HG03066 (cell line): ENCODE measurements around the gene FIBCD1.

Source experiments
- ATAC-seq: cut with Tn5 transposase; IDR thresholded peaks from one replicate; pipeline ENCODE4 v1.9.1; 2021; ENCODE audit warnings: low read depth; ENCODE audit not compliant: unreplicated experiment

Gene FIBCD1

GRCh38 chr9:130937146-130938076 is 1.6 kb downstream of the FIBCD1 start:
- no peak for ATAC-seq

- ATAC-seq, result no peak
Observed at GRCh38 chr9:130936285-130937117, 2.5 kb downstream of the FIBCD1 start.

- no peak for ATAC-seq
Observed at GRCh38 chr9:130935648-130936271, 3.3 kb downstream of the FIBCD1 start.

GRCh38 chr9:130934702-130935647 is 4.1 kb downstream of the FIBCD1 start:
- ATAC-seq, result no peak

- ATAC-seq, result no peak
Observed at GRCh38 chr9:130934246-130934645, 4.8 kb downstream of the FIBCD1 start.

GRCh38 chr9:130933114-130934046 is 5.7 kb downstream of the FIBCD1 start:
- no peak for ATAC-seq

GRCh38 chr9:130932255-130933079 is 6.6 kb downstream of the FIBCD1 start:
- no peak for ATAC-seq

GRCh38 chr9:130931508-130932254 is 7.4 kb downstream of the FIBCD1 start:
- ATAC-seq, result no peak

- no peak for ATAC-seq
Observed at GRCh38 chr9:130930804-130931349, 8.2 kb downstream of the FIBCD1 start.

- ATAC-seq, result no peak
Observed at GRCh38 chr9:130930132-130930803, 8.8 kb downstream of the FIBCD1 start.

- ATAC-seq, result no peak
Observed at GRCh38 chr9:130929571-130930038, 9.4 kb downstream of the FIBCD1 start.

- no peak for ATAC-seq
Observed at GRCh38 chr9:130927995-130928900, 10.8 kb downstream of the FIBCD1 start.

GRCh38 chr9:130927338-130927737 is 11.7 kb downstream of the FIBCD1 start:
- no peak for ATAC-seq

- ATAC-seq, result no peak
Observed at GRCh38 chr9:130925050-130925678, 13.9 kb downstream of the FIBCD1 start.

- no peak for ATAC-seq
Observed at GRCh38 chr9:130924448-130924788, 14.6 kb downstream of the FIBCD1 start.
